Aorta (tissue), 5 donors: ENCODE data around the gene FLII. TPM values are rescaled to one million over a fixed set of nuclear protein-coding genes. Genes with fewer than 3 reads are reported as not detected.
A peak's percentile ranks its signal among the peaks of the same experiment; 100 is the strongest.
"Not testable (repeated sequence)": the region's sequence is repeated elsewhere in the genome, so short reads cannot be mapped to it uniquely, and the experiment has no call there.

Source experiments
- ATAC-seq: fragments of 200-7000 bp; cut with Tn5 transposase; one replicate; pipeline ENCODE4 v1.9.1; 2022; ENCODE audit warnings: moderate library complexity; ENCODE audit not compliant: low FRiP score
- DNase-seq, 2 donors: peaks; one replicate each; pipeline ENCODE4 v3.0.0-alpha.2; 2020
- H3K27ac ChIP-seq, 2 donors: one replicate each; pipeline ENCODE4 v1.5.1; 2013; ENCODE audit warnings: low read length in 2 of 2, mild to moderate bottlenecking in 2 of 2, moderate library complexity in 2 of 2, control low read depth in 1 of 2, inconsistent platforms in 1 of 2, low read depth in 1 of 2
- H3K27me3 ChIP-seq, 2 donors: one replicate each; pipeline ENCODE4 v1.6.1; 2013; ENCODE audit warnings: control low read depth in 1 of 2, low read length in 1 of 2, mild to moderate bottlenecking in 1 of 2, moderate library complexity in 1 of 2; ENCODE audit not compliant: insufficient read depth in 2 of 2, control insufficient read depth in 1 of 2
- H3K36me3 ChIP-seq, 2 donors: one replicate each; pipeline ENCODE4 v1.6.1; 2013; ENCODE audit warnings: control low read depth in 1 of 2, low read length in 1 of 2, mild to moderate bottlenecking in 1 of 2; ENCODE audit not compliant: insufficient read depth in 2 of 2, control insufficient read depth in 1 of 2
- H3K4me1 ChIP-seq, 2 donors: one replicate each; pipeline ENCODE4 v1.6.1; 2013; ENCODE audit warnings: low read length in 2 of 2, control low read depth in 1 of 2, mild to moderate bottlenecking in 1 of 2, moderate library complexity in 1 of 2; ENCODE audit not compliant: insufficient read depth in 2 of 2, control insufficient read depth in 1 of 2
- H3K4me3 ChIP-seq, 2 donors: one replicate each; pipeline ENCODE4 v1.5.1; 2013; ENCODE audit warnings: low read length in 2 of 2, control low read depth in 1 of 2, mild to moderate bottlenecking in 1 of 2
- H3K9me3 ChIP-seq: one replicate; pipeline ENCODE4 v1.6.1; 2013; ENCODE audit warnings: mild to moderate bottlenecking, low read length; ENCODE audit not compliant: control insufficient read depth
- WGBS, 2 donors: extraction: QIAGEN DNeasy Blood & Tissue Kit; methylation state at CpG; one replicate each; pipeline ENCODE4 v1.1.7; 2013; 5-methylcytosine and 5-hydroxymethylcytosine counted together
- intact Hi-C, 2 donors: fragments of 100-400 bp; cut with DNase I; formaldehyde crosslinking; loops; one replicate each; pipeline versions ENCODE4 v1.14.2 to v1.15.0; 2022
- long read RNA-seq, 2 donors: library from polyadenylated mRNA; unstranded; transcript quantifications; one replicate each; pipeline ENCODE4 v2.0.0, GENCODE V29; 2020 to 2021
- polyA plus RNA-seq, 2 donors: library from polyadenylated mRNA; stranded (reverse); fragments of 200-250 nt; gene quantifications; one replicate each; pipeline ENCODE4 v1.2.3, GENCODE V29; 2013
- total RNA-seq, 2 donors: library from RNA; stranded (reverse); fragmentation: NEBNext Ultra II Directional; extraction: Animal tissue kit (Norgen Biotek cat#: 25700); gene quantifications; one replicate each; pipeline ENCODE4 v1.2.1, GENCODE V29; 2021
- donor health status: healthy with polysubstance abuse.
- donor health status: Bipolar disorder and iron deficiency.
- donor health status: DM: no; HTN: no; CAD: no.
- donor health status: DM: no; HTN: no; CAD: no.
- donor health status: DM: yes; HTN: yes; CAD: no.

FLII gene
- total RNA-seq (100 to 1,000 TPM; 250 to 299 TPM), polyA plus RNA-seq (100 to 1,000 TPM in 1 of 2 donors, 10 to 100 TPM in 1; 87.5 to 355 TPM)
- long read RNA-seq, donor 1, full-length matches to known transcripts = 42 of 291 reads
- long read RNA-seq, donor 1, partial matches to known transcripts = 185 of 291 reads
- long read RNA-seq, donor 1, other reads (novel, unspliced or antisense) = 64 of 291 reads
- long read RNA-seq, donor 2, full-length matches to known transcripts = 32 of 146 reads
- long read RNA-seq, donor 2, partial matches to known transcripts = 49 of 146 reads
- long read RNA-seq, donor 2, other reads (novel, unspliced or antisense) = 65 of 146 reads

GRCh38 chr17:18258356-18259038, at the start of gene FLII:
FLII (minus strand) TSS chr17:18258738; CDS start chr17:18258690, 48 bp downstream.
- DNase-seq = peak; percentile 73 to 88
- peak within 1 kb of the TSS; percentile 91 to 93 for H3K27ac ChIP-seq
- no peaks in the 10 kb centered on the region for H3K9me3 ChIP-seq
- peak within 1 kb of the TSS; percentile 79 to 84 for H3K4me3 ChIP-seq
- intact Hi-C loops = loop anchor here in 1 of 2 donors (5.0 kb wide), 1 partner anchor 54 kb away; the partner anchor contains the start of gene TOP3A
- H3K36me3 ChIP-seq = peaks cover 3 to 5% of the 10 kb centered on the region in 2 donors
- ATAC-seq = peak; percentile 75
- whole genome bisulfite sequencing, 2 donors = 1% methylated on average over 37 to 71 of the region's 71 CpGs
- no peaks in the 10 kb centered on the region for H3K27me3 ChIP-seq
- H3K4me1 ChIP-seq = peaks cover 0 to 5% of the 10 kb centered on the region in 2 donors

- intact Hi-C loops = not testable (repeated sequence)
- H3K36me3 ChIP-seq = peaks cover 5 to 19% of the 10 kb centered on the region in 2 donors
Measured at GRCh38 chr17:18303206-18303605, 44.7 kb upstream of the FLII start.

GRCh38 chr17:18300725-18301480, 42.4 kb upstream of the FLII start:
- Histone ChIP-seq H3K27me3 (no peaks in the 10 kb centered on the region), H3K4me3 (no peak overlapping the region), H3K4me1 (no peaks in the 10 kb centered on the region), H3K27ac (no peak overlapping the region), H3K36me3 (peaks cover 5 to 19% of the 10 kb centered on the region in 2 donors), H3K9me3 (no peaks in the 10 kb centered on the region)
- ATAC-seq (no peak), DNase-seq (peak in 1 of 2 donors; percentile 56)
- intact Hi-C loops = no loop called here
- 88 to 89% methylated on average over 8 of the region's 8 CpGs for WGBS, 2 donors

More at GRCh38 chr17:18303206-18303605, 44.7 kb upstream of the FLII start:
- H3K4me1 ChIP-seq, H3K9me3 ChIP-seq, ATAC-seq, H3K27me3 ChIP-seq, H3K27ac ChIP-seq, H3K4me3 ChIP-seq: not testable (repeated sequence)
- DNase-seq = peak in 1 of 2 donors; percentile 7
- WGBS, 2 donors = 85 to 87% methylated on average over 13 of the region's 13 CpGs

- not testable (repeated sequence) for H3K4me1 ChIP-seq
- WGBS, 2 donors = 89 to 93% methylated on average over 17 to 30 of the region's 30 CpGs
- peaks cover 5 to 15% of the 10 kb centered on the region in 2 donors for H3K36me3 ChIP-seq
Measured at GRCh38 chr17:18298061-18298460, 39.5 kb upstream of the FLII start.

GRCh38 chr17:18291718-18292540, 33.4 kb upstream of the FLII start:
- Histone ChIP-seq H3K9me3 (no peaks in the 10 kb centered on the region), H3K27me3 (no peaks in the 10 kb centered on the region), H3K36me3 (peaks cover 4 to 11% of the 10 kb centered on the region in 2 donors), H3K4me1 (no peaks in the 10 kb centered on the region), H3K4me3 (no peak overlapping the region), H3K27ac (no peak overlapping the region)
- WGBS, 2 donors = 93 to 94% methylated on average over 15 of the region's 15 CpGs
- intact Hi-C loops = no loop called here
- peak in 1 of 2 donors; percentile 64 for DNase-seq
- no peak for ATAC-seq

More at GRCh38 chr17:18298061-18298460, 39.5 kb upstream of the FLII start:
- H3K9me3 ChIP-seq, ATAC-seq, intact Hi-C loops, H3K27ac ChIP-seq, H3K27me3 ChIP-seq, H3K4me3 ChIP-seq: not testable (repeated sequence)
- peak in 1 of 2 donors; percentile 6 for DNase-seq

GRCh38 chr17:18285296-18285695, 26.8 kb upstream of the FLII start:
- Histone ChIP-seq H3K4me1 (no peaks in the 10 kb centered on the region), H3K27me3 (no peaks in the 10 kb centered on the region), H3K27ac (no peak overlapping the region), H3K36me3 (peaks cover 8 to 15% of the 10 kb centered on the region in 2 donors), H3K9me3 (no peaks in the 10 kb centered on the region), H3K4me3 (no peak overlapping the region)
- 95 to 96% methylated on average over 11 of the region's 11 CpGs for WGBS, 2 donors
- ATAC-seq (no peak), DNase-seq (peak in 1 of 2 donors; percentile 40)
- intact Hi-C loops = no loop called here

GRCh38 chr17:18281788-18282187, 23.2 kb upstream of the FLII start:
- peak in 1 of 2 donors; percentile 0 for DNase-seq
- no peak for ATAC-seq
- H3K4me1 ChIP-seq = no peaks in the 10 kb centered on the region
- H3K27ac ChIP-seq = no peak overlapping the region
- no peaks in the 10 kb centered on the region for H3K27me3 ChIP-seq
- intact Hi-C loops = no loop called here
- no peaks in the 10 kb centered on the region for H3K9me3 ChIP-seq
- WGBS, 2 donors = 84% methylated on average over 6 of the region's 6 CpGs
- peaks cover 6 to 18% of the 10 kb centered on the region in 2 donors for H3K36me3 ChIP-seq
- no peak overlapping the region for H3K4me3 ChIP-seq
